Testis (tissue), 2 donors: Measurements from ENCODE around the gene PRR30.

Experiments
- CTCF ChIP-seq, 3 experiments: fragments of 450-650 bp in 2 of 3; fragments of 200-600 bp in 1 of 3; sonication (generic) in 1 of 3; IDR thresholded peaks; one replicate each; pipeline ENCODE4 v1.5.1; 2016 to 2019; ENCODE audit warnings: antibody characterized with exemption in 3 of 3, mild to moderate bottlenecking in 2 of 3, moderate library complexity in 1 of 3
- POLR2A ChIP-seq: fragments of 450-650 bp; IDR thresholded peaks from one replicate; pipeline ENCODE4 v1.6.1; 2017; ENCODE audit warnings: antibody characterized with exemption, mild to moderate bottlenecking, moderate library complexity

- TF ChIP-seq CTCF (IDR thresholded peaks at IDR 0.05): no peak
- no peak for TF ChIP-seq POLR2A
Measured at GRCh38 chr2:27164960-27165763, 26.0 kb upstream of the PRR30 start.
